ENCODE data around the gene LST1. TPM values are rescaled to one million over a fixed set of nuclear protein-coding genes. Genes with fewer than 3 reads are reported as not detected.

LST1 gene
- total RNA-seq, 1 experiment from 2014 or later = not detected

DNA sequence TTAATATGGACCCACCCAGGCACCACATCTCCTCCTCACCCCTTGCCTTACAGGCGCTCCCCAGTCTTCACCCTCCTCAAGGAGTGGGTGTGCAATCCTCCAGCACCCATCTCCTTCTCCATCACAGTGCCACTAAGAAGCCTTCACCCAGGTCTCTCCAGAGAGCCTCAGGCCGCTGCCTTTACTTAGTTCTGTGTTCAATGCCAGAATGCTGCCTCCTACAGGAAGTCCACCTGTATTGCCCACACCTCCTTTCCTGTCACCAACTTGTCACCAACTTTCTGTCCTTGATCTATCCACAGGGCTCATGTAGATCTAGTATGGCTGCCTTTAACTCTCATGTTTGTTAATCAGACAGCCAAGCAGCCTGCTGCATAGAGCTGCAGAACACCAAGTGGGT, 586 bp upstream of the LST1 start:
- H4K20me1 ChIP-seq (ENCODE audit: low read length) = no peaks in the 10 kb centered on the region
- TF ChIP-seq EZH2phosphoT487 (IDR thresholded peaks at IDR 0.05; ENCODE audit: borderline replicate concordance, low read length) (no peak), EZH2 (IDR thresholded peaks at IDR 0.05; ENCODE audit: low read length, unreplicated experiment) (no peak)
- TF ChIP-seq, protein P1, sequence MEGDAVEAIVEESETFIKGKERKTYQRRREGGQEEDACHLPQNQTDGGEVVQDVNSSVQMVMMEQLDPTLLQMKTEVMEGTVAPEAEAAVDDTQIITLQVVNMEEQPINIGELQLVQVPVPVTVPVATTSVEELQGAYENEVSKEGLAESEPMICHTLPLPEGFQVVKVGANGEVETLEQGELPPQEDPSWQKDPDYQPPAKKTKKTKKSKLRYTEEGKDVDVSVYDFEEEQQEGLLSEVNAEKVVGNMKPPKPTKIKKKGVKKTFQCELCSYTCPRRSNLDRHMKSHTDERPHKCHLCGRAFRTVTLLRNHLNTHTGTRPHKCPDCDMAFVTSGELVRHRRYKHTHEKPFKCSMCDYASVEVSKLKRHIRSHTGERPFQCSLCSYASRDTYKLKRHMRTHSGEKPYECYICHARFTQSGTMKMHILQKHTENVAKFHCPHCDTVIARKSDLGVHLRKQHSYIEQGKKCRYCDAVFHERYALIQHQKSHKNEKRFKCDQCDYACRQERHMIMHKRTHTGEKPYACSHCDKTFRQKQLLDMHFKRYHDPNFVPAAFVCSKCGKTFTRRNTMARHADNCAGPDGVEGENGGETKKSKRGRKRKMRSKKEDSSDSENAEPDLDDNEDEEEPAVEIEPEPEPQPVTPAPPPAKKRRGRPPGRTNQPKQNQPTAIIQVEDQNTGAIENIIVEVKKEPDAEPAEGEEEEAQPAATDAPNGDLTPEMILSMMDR (conservative IDR thresholded peaks at IDR 0.05; ENCODE audit: low read depth, low read length) = peak; percentile 57
- no peaks in the 10 kb centered on the region for H3F3A ChIP-seq (ENCODE audit: low read length, unreplicated experiment)
- intact Hi-C loops (cut with micrococcal nuclease) = no loop called here
- no peak for ATAC-seq
- H3K36me3 ChIP-seq (ENCODE audit: low read depth, low read length) = no peaks in the 10 kb centered on the region
- no peaks in the 10 kb centered on the region for H3K79me2 ChIP-seq (ENCODE audit: low read length)
- H3K4me1 ChIP-seq (ENCODE audit: insufficient read depth, low read length) = peaks cover 4% of the 10 kb centered on the region; the same call in 1 of the 2 replicates
- BruUV-seq (replicated peaks) = no TSS peak
- CTCF ChIA-PET = interaction anchor here (0.6 kb wide), 1 partner anchor 78 kb away, joined by 3 read pairs; no protein-coding TSS in a partner anchor
- no peaks in the 10 kb centered on the region for H3K27me3 ChIP-seq (ENCODE audit: low read length)
- no peak overlapping the region for H3K4me3 ChIP-seq (ENCODE audit: low read length)
- POLR2A ChIA-PET (ENCODE audit: unreplicated experiment) = no interaction called here
- no peak overlapping the region for H3K27ac ChIP-seq (ENCODE audit: low read length)
- H2AFZ ChIP-seq (ENCODE audit: low read length) = no peak overlapping the region
- no peaks in the 10 kb centered on the region for H3K9me3 ChIP-seq (ENCODE audit: low read length)
- no peak overlapping the region for H3K4me2 ChIP-seq (ENCODE audit: low read length)
- no peak overlapping the region for H3K9ac ChIP-seq (ENCODE audit: low read length)
- H3K9me2 ChIP-seq (replicated peaks; ENCODE audit: low read length) = no peaks in the 10 kb centered on the region
- peak; percentile 31 for DNase-seq

DNA sequence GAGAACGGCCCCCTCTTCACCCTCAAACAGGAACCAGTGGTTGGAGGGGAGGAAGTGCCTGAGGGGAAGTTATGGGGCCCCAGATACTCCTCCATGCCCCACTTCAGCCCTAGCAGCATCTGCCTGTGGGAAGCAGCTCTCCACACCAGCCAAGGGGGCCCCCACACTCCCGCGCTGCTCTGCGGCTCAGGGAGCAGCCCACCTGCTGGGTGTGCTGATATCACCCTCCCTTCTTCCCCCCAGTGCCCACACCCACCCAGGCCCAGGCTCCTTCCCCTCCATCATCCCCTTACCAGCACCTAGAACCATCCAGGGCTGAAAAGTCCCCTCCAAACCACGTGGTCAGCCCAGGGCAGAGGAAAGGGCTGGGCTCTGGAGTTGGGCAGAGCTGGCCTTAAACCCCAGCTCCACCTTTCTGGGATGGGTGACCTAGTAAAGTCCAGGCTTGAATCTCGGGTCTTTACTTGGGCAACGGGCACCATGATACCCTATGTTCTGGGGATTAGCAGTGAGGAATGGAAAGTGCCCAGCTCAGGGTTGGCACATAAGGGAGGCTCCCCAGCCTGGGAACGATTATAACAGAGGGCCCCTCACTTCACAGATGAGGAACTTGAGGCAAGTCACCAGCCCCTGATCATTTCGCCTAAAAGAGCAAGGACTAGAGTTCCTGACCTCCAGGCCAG, 663 bp downstream of the LST1 start:
- Histone ChIP-seq H3K79me2 (ENCODE audit: low read length) (no peaks in the 10 kb centered on the region), H3K27me3 (ENCODE audit: low read length) (no peaks in the 10 kb centered on the region), H3K9ac (ENCODE audit: low read length) (no peak overlapping the region), H3K36me3 (ENCODE audit: low read depth, low read length) (no peaks in the 10 kb centered on the region), H3K4me3 (ENCODE audit: low read length) (no peak overlapping the region), H3K9me3 (ENCODE audit: low read length) (no peaks in the 10 kb centered on the region), H3K4me2 (ENCODE audit: low read length) (no peak overlapping the region), H3K27ac (ENCODE audit: low read length) (no peak overlapping the region), H4K20me1 (ENCODE audit: low read length) (no peaks in the 10 kb centered on the region), H3K9me2 (replicated peaks; ENCODE audit: low read length) (no peaks in the 10 kb centered on the region), H3F3A (ENCODE audit: low read length, unreplicated experiment) (no peaks in the 10 kb centered on the region), H3K4me1 (ENCODE audit: insufficient read depth, low read length) (no peaks in the 10 kb centered on the region; the same call in 1 of the 2 replicates), H2AFZ (ENCODE audit: low read length) (no peak overlapping the region)
- intact Hi-C loops (cut with micrococcal nuclease) = no loop called here
- BruUV-seq (replicated peaks) = no TSS peak
- TF ChIP-seq, protein P1 (conservative IDR thresholded peaks at IDR 0.05; ENCODE audit: low read depth, low read length) = no peak
- TF ChIP-seq EZH2 (IDR thresholded peaks at IDR 0.05; ENCODE audit: low read length, unreplicated experiment) (no peak), EZH2phosphoT487 (IDR thresholded peaks at IDR 0.05; ENCODE audit: borderline replicate concordance, low read length) (no peak)
- POLR2A ChIA-PET (ENCODE audit: unreplicated experiment) = no interaction called here
- ATAC-seq (no peak), DNase-seq (no peak)
- CTCF ChIA-PET = no interaction called here

All from PC-3 (cell line).